ENCODE measurements around the gene DCUN1D1.

DCUN1D1 gene

DNA sequence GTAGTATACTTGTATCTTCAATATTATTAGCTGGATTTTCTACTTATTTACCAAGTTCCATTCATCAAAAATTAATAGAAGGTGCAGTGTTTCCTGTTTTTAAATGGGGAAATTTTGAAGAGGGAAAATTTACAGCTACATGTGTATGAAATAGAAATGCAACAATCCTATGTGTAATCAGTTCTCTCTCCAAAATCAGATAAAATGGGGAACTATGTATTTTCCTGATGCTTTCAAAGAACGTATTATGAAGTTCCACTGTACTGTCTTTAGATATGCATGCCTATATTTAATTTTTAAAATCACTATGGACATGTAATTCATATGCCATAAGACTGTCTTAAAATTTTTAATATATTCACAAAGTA is 43.4 kb downstream of the DCUN1D1 start:
- no peak for DNase-seq

DNA sequence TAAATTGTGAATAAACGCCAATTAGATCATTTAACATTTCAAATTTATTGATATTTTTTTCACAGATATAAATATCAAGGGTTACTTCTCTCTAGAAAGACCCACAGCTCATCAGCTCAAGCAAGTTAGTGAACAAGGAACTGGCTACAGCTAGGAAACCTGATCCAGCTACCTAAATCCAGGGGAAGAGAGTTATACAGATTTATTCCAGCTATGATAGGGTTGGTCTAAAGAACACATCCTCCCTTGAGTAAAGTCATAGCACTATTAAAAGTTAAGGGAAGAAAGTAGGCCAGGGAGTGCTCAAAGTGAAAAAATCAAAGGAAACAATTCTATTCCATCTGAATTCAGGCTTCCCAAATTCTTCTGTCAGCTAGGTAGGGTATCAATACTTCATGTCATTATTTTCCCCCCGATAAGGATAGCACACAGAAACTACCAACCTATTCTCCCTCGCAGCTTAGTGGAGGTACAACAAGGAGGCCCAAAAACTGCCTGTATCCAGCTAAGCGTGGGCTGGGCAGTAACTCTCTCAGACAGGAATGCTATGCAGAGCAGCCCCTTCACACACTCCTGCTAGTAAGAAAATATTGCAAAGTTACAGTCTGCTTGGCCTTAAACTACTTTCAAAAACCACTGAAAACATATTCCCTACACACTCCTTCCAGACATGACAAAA is 44.0 kb downstream of the DCUN1D1 start:
- no peak for DNase-seq

DNA sequence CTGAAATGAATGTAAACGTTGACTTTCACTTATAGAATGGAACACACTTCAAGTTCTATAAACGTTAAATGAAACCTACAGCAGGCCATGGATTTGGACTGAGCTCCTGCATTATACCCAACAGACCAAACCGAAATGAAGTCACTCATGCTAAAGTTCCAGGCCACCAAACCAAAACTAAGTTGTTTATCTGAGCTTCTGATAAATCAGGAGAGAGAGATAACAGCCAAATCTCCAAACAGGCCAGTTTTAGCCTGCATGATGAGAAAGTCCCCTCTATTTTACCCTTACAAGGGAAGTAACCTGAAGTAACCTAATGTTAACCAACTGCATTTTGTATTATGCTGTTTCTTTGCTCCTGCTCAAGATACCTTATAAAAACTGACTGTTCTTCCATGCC is 44.5 kb downstream of the DCUN1D1 start:
- no peak for DNase-seq

DNA sequence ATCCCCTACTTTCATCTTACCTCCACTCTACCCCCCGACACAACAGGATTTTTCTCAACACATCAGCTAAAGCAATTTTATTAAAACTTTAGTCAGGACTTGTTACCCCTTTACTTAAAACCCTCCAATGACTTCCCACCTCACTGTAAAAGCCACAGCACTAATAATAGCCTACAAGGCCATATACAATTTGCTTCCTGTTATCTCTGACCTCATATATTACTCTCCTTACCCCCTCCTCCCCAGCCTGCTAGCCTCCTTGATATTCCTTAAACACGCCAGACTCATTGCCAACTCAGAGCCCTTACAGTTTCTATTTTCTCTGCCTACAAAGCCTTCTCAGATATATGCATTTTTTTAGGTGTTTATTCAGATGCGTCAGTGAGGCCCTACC is 54.4 kb downstream of the DCUN1D1 start:
- no peak for DNase-seq

DNA sequence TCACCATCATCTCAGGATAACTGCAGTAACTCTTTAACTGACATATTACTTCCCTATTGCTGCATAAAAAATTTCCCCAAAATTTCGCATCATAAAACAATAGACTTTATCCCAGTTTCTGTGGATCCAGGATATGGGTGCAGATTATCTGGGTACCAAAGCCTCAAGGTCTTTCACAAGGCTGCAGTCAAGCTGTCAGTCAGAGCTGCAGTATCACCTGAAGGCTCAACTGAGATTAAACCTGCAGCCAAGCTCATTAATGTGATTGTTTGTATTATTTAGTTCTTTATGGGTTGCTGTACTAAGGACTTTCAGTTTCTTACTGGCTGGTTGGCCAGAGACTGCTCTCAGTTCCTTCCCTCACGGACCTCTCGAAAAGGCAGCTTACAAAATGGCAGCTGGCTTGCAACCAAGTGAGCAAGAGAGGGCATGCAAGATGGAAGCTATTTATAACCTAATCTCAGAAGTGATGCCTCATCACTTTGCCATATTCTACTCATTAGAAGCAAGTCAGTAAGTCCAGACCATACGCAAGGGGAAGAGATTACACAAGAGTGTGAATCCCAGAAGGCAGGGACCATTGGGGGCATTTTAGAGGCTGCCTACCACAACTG is 54.9 kb downstream of the DCUN1D1 start:
- DNase-seq = peak in 1 of 56 donors; percentile 2

DNA sequence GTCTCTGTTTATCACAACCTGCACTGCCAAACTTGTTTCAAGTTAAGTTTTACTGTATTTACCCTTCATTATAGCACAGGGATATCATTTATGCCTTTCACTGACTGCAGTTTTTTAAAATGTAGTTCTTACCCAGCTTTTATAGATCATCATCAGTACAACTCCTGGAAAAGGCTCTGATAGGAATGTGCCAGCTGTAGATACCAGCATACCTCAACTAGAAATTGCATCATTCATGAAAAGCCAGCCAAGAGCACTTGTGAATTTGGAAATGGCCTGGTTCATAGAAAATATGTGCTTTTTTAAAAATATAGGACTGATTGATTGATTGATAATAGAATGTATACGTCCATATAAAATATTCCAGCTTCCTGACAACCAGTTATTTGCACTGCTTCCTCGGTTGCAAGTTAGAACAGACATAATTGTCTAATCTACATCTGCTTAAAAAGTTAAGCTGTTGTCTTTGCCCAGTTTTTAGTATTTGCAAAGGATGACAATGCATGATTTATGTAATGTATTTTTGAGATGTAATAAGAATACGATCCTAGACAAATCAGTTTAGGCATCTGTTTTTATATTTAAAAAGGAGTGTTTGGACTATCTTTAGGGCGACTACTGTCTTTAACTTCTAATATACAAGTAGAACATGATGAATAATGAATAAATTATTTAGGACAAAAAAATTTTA is 58.5 kb downstream of the DCUN1D1 start:
- no peak for DNase-seq

DNA sequence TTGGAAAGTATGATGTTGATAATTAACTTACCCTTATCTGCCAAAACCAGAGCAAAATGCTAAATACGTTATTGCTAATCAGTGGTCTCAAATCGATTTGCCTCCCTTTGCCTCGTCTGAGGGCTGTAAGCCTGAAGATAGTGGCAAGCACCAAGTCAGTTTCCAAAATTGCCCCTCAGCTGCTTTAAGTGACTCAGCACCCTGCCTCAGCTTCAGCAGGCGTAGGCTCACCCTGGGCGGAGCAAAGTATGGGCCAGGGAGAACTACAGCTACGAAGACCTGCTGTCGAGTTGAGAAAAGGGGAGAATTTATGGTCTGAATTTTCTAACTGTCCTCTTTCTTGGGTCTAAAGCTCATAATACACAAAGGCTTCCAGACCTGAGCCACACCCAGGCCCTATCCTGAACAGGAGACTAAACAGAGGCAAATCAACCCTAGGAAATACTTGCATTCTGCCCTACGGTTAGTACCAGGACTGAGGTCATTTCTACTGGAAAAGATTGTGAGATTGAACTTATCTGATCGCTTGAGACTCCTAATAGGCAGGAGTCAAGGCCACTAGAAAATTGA is 59.7 kb downstream of the DCUN1D1 start:
- no peak for DNase-seq

DNA sequence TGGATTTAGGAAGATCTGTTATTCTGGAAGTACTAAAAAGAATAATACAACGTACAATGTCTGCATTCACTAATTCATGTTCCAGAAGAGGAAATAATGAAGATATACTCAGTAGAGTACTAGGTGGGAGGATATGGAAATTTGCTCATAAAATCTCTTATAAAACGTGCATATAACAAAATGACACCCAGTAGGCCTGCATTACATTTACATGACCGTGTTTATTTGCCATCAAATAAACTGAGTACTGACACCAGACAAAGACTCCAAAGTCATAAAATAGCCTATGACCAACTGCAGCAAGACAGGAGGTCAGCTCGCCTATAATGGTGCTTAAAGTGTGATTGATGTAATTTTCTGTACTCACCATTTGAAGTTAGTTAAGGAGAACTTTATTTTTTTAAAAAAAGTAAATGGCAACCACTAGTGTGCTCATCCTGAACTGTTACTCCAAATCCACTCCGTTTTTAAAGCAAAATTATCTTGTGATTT is 60.4 kb downstream of the DCUN1D1 start:
- DNase-seq = no peak

DNA sequence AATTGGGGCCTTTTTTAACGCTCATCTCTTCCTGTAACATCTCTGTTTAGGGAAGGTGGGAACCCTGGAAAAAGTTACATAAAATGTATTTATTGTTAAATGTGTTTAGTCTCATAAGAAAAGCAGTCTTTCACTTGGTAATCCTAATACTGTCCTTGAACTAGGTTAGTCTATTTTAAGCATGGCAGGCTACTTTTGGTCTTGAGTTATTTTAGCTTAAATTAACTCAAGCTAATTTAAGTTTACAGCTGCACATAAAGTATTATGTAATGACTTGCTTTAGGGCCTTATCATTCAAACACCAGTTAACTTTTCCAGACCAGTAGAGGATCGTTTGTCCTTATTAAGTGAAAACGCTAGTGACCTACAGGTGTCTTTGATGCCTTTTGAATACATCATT is 63.2 kb downstream of the DCUN1D1 start:
- DNase-seq = no peak

DNA sequence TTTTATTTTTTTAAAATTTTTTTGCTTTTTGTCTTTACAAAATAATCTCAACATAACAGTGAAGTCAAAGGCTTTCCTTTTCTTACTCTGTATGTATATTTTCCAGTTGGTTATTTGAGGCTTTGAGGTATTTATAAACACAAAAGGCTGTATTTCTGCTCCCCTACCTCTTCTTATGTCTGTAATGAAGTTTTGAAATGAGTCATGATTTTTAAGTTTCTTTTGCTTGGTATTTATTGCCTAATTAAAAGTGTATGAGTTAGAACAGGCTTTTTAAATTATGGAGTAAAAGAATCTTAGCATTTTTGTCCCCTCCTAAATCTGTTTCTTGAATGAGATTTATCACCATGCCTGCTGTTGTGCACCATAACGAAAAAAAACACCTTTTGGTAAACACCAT is 66.0 kb downstream of the DCUN1D1 start:
- no peak for DNase-seq

DNA sequence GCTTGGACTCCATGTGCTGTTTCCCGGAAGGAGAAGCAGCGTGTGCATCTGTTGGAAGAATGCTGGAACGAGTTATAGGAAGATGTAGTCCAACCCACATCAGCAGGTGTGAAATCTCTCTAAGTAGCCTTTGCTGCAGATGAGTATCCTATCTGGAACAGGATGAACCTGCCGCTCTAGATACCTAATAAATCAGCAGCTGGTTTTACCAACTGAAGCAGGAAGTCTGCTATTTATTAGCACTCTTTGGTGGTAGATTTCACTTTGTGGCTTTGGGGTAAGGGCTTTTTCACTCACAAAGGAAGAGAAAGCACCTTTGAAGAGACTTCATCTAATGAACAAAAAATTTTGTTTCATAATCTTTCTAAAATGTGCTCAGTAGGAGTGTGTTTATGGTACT is 66.4 kb downstream of the DCUN1D1 start:
- DNase-seq = no peak

DNA sequence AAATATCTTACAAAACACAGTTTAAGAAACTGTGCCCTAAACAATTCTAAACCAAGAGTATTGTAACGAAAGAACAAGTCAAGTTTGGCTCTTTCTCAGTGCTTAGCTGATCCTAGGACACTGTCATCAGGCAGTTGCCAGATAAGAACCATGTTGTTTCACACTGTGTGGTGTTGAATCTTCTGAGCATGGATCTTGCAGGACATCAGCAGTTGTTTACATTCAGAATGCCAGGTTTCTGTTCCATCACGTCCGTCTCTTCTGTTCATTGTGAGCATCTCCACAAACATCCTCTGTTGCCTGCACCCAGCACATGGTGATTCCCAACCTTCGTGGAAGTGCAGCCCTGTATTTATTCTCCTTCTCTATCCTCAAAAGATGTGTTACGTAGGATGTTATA is 67.9 kb downstream of the DCUN1D1 start:
- DNase-seq = peak in 13 of 56 donors; percentile 2 to 37 (median 18)

DNA sequence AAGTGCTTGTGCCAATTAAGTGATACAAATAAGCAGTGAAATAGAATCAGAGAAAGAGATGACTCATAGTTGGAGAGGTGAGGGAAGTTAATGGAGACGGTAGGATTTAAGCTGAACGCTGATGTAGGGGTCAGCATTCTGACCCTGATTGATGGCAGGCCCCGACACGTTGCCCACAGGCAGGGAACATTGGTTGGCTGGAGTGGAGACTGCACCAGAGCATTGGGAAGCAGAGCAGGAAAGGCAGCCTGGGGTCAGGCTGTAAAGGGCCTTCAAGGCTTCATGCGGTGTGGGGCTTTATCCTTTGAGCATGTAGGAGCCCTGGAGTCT is 68.6 kb downstream of the DCUN1D1 start:
- DNase-seq = no peak

DNA sequence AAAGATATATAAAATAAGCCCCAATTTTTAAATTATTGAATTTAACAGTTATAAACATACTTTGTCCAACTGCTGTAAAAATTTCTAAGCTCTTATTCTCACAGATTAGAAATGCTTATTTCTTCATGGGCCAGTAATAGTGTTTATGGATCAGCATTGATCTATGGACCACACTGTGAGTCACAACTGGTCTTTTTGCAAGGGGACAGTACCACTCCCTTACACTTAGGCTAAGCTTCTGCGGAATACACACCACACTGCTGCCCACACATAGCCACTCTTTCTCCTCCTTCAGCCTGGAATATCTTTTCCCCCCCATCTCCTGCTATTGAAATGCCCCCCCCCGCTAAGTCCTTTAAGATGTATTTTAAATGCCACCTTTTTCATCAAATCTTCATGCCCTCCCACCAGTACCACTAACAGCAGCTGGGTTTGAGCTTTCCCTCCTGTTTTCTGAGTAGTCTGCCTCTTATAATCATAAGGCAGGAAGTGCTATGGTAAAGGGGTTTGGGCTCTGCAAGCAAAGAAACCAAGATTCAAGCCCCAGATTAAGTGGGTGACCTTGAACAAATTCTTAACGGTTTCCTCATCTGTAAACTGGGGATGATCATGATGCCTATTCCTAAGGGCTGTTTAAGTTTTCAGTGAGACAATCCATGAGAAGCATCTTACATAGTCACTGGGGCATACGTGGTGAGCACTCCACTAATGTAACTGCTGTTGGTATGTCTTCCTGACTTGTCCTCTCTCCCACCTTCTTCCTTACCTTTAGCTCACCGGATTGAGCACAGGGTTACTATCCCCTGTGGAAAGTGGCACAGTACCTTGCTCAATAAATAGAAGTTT is 69.2 kb downstream of the DCUN1D1 start:
- no peak for DNase-seq

DNA sequence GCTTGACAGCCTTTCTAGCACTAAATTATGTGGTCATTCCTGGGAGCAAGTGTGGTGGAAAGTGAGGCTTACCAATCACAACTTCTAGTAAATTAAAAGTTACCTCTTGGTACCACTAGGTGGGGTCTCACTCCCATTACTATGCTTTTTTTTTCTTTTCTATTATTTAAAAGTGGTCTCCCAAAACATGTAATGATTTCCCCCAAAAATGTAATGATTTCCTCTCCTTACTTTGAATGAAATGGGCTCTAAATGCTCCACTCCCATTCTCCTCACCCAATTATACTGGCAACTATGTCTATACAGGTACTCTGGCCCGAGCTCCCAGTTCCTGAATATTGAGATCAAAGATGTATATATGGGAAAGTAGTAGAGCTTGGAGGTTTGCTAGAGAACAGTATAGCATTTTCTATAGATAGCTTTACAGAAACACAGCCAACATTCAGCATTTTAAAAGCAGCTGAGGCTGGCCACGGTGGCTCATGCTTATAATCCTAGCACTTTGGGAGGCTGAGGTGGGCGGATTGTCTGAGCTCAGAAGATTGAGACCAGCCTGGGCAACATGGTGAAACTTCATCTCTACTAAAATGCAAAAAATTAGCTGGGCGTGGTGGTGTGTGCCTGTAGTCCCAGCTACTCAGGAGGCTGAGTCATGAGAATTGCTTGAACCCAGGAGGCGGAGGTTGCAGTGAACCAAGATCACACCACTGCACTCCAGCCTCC is 70.9 kb downstream of the DCUN1D1 start:
- DNase-seq = no peak

DNA sequence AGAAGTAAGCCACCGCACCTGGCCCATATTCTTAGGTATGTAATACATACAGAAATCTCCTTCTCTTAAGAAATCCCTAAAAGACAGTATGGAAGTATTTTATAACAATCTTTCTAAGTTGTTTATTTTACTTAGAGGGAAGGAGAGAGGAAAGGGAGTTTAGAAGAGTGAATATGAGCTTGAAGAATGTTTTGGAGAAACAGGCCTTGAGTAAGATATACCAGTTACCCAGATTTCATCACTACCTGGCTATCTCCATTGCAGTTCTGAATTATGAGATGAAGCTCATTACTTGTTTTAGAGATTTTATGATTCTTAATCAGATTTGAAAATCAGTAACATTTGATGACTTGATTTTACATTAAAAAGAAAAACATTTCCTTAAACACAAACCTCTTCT is 71.9 kb downstream of the DCUN1D1 start:
- DNase-seq = no peak

DNA sequence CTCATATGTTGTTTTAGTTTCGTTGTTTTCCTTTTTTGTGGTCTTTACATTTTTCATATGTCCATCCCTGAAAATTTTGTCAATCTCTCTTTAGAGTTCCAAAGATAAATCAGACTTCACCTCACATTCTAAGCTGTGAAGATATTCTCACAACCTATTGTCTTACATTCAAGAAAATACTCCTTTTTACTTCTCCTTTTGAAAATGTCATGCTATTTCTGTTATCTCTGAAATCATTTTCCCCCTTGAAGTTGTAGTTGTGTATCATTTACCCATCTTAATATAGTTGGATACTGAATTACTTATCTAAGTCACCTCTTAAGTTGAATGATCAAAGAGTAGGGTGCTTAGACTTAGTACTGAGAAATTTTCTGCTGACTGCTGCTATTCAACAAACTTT is 74.3 kb downstream of the DCUN1D1 start:
- no peak for DNase-seq

DNA sequence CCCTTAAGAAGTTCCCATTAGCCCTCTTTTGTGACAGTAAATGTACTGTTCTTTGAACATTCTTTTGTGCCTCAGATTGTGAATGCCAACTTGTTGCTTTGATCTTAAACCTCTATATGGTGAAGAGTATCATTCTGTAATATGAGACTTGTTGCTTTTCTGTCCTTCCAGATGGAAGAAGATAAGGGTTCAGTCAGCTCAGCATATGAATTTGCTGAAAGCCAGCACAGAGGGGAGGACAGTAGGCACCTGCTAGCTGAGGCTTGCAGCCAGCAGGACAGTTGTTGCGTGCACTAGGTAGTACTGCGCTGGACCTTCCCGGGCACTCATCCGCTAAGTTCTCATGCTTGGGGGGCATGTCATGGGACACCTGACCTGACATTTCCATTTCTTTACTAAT is 74.7 kb downstream of the DCUN1D1 start:
- DNase-seq = no peak

DNA sequence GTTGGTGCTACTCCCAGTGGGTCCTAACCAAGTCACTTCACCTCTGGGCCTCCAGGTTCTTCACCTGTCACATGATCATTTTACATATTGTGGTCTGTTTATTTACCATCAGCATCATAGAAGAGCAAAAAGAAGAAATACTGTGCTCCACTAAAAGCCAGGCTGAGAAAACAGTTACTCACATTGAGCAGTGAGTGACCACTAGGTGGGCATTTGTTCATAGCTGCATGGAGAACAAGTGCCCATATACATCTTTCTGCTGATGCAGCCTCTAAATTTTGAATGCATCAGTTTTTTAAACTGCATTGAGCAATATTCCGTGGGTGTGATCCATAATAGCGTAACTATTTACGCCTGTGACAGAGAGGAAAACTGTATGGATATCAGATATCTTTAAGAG is 76.2 kb downstream of the DCUN1D1 start:
- no peak for DNase-seq

DNA sequence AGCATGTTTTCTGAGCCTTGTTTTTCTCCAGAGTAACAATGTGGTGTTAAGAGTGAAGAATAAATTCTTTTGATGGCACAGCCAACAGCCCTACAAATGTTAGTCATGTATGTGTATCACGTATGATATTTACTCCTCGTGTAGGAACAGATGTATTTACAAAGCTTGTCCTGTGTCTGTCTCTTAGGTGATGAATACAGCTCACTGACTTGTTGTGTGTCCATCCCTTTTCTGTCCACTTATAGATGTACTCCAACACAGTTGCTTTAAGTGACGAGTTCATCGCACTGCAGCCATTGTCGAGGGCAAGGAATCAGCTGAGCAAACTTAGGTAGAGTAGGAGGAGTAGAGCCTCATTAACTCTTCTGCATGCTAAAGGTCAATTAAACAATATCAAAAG is 78.1 kb downstream of the DCUN1D1 start:
- DNase-seq = no peak

DNA sequence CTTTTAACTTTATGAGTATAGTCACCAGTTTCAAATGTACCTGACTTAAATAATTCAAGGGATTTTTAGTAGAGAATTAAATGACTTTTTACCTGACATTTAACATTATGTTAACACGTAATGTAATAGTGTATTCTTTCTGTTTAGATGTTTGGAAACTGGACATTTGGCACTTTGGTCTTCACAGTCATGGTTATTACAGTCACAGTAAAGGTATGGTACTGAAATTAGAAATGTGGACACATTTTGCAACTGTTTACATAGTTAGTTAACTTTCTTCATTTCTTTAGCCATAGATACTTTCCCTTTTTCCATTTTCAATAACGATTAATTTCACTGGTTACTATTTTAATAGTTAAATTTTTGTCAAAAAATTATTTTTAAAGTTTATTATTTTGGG is 83.8 kb downstream of the DCUN1D1 start:
- DNase-seq = no peak

Data from nucleus accumbens (tissue), 56 donors.